Liver (tissue), 9 donors: ENCODE data around the gene RHOG. TPM values are rescaled to one million over a fixed set of nuclear protein-coding genes. Genes with fewer than 3 reads are reported as not detected.

Experiments
- DNase-seq: peaks from one replicate; pipeline ENCODE4 v3.0.0-alpha.2; 2017; ENCODE audit warnings: low spot score
- H3K27ac ChIP-seq, 2 donors: one replicate each; pipeline ENCODE4 v1.7.0; 2013; ENCODE audit warnings: inconsistent platforms in 2 of 2, low read length in 2 of 2, control low read depth in 1 of 2, low read depth in 1 of 2, mild to moderate bottlenecking in 1 of 2
- H3K27me3 ChIP-seq, 4 donors: one replicate each; pipeline versions ENCODE4 v1.6.1 to v1.7.0; 2013; ENCODE audit warnings: low read length in 3 of 4, inconsistent platforms in 1 of 4, mild to moderate bottlenecking in 1 of 4, moderate library complexity in 1 of 4; ENCODE audit not compliant: control insufficient read depth in 4 of 4, insufficient read depth in 4 of 4
- H3K36me3 ChIP-seq, 4 donors: one replicate each; pipeline versions ENCODE4 v1.6.1 to v1.7.0; 2013; ENCODE audit warnings: low read length in 3 of 4, mild to moderate bottlenecking in 3 of 4, low read depth in 1 of 4, moderate library complexity in 1 of 4; ENCODE audit not compliant: control insufficient read depth in 4 of 4, insufficient read depth in 3 of 4
- H3K4me1 ChIP-seq, 4 donors: one replicate each; pipeline versions ENCODE4 v1.6.1 to v1.7.0; 2013; ENCODE audit warnings: low read length in 3 of 4, mild to moderate bottlenecking in 3 of 4, moderate library complexity in 1 of 4; ENCODE audit not compliant: control insufficient read depth in 4 of 4, insufficient read depth in 4 of 4
- H3K4me3 ChIP-seq, 3 donors: one replicate each; pipeline versions ENCODE4 v1.6.1 to v1.7.0; 2013; ENCODE audit warnings: low read length in 3 of 3, control low read depth in 1 of 3, low read depth in 1 of 3, mild to moderate bottlenecking in 1 of 3
- H3K9ac ChIP-seq, 2 donors: one replicate each; pipeline ENCODE4 v1.7.0; 2013; ENCODE audit warnings: low read length in 2 of 2, mild to moderate bottlenecking in 2 of 2, moderate library complexity in 2 of 2, control low read depth in 1 of 2, low read depth in 1 of 2
- H3K9me3 ChIP-seq, 4 donors: one replicate each; pipeline versions ENCODE4 v1.6.1 to v1.7.0; 2013; ENCODE audit warnings: low read length in 3 of 4; ENCODE audit not compliant: control insufficient read depth in 4 of 4
- ATF3 ChIP-seq: IDR thresholded peaks from 2 replicates; pipeline ENCODE4 v1.6.1; 2016; ENCODE audit warnings: antibody characterized with exemption
- CTCF ChIP-seq: fragments of 150-350 bp; IDR thresholded peaks from 2 replicates; pipeline ENCODE4 v1.5.1; 2017; ENCODE audit warnings: improper control_type of control experiment, low read depth, low read length; ENCODE audit not compliant: missing input control
- EGR1 ChIP-seq, 2 donors: IDR thresholded peaks; 2 replicates each; pipeline ENCODE4 v1.6.1; 2016 to 2018; ENCODE audit warnings: antibody characterized with exemption in 2 of 2, low read depth in 2 of 2
- FOXA1 ChIP-seq: IDR thresholded peaks from 2 replicates; pipeline ENCODE4 v1.6.1; 2016; ENCODE audit warnings: antibody characterized with exemption
- FOXA2 ChIP-seq: IDR thresholded peaks from 2 replicates; pipeline ENCODE4 v1.6.1; 2016; ENCODE audit warnings: antibody characterized with exemption
- GABPA ChIP-seq, 2 donors: IDR thresholded peaks in 1 of 2; conservative IDR thresholded peaks in 1 of 2; 2 replicates each; pipeline ENCODE4 v1.6.1; 2016; ENCODE audit warnings: antibody characterized with exemption in 2 of 2, mild to moderate bottlenecking in 1 of 2, moderate library complexity in 1 of 2
- HNF4A ChIP-seq, 2 donors: conservative IDR thresholded peaks; 2 replicates each; pipeline ENCODE4 v1.6.1; 2016; ENCODE audit warnings: antibody characterized with exemption in 2 of 2, mild to moderate bottlenecking in 2 of 2
- HNF4G ChIP-seq: IDR thresholded peaks from 2 replicates; pipeline ENCODE4 v1.6.1; 2016; ENCODE audit warnings: antibody characterized with exemption
- MAX ChIP-seq: IDR thresholded peaks from 2 replicates; pipeline ENCODE4 v1.6.1; 2016; ENCODE audit warnings: antibody characterized with exemption
- NR2F2 ChIP-seq: IDR thresholded peaks from 2 replicates; pipeline ENCODE4 v1.6.1; 2016; ENCODE audit warnings: antibody characterized with exemption
- RAD21 ChIP-seq, 2 donors: IDR thresholded peaks; 2 replicates each; pipeline ENCODE4 v1.6.1; 2016; ENCODE audit warnings: antibody characterized with exemption in 2 of 2, mild to moderate bottlenecking in 2 of 2
- REST ChIP-seq: IDR thresholded peaks from 2 replicates; pipeline ENCODE4 v1.6.1; 2016; ENCODE audit warnings: antibody characterized with exemption, mild to moderate bottlenecking
- RXRA ChIP-seq, 2 donors: IDR thresholded peaks; 2 replicates each; pipeline ENCODE4 v1.6.1; 2017 to 2018; ENCODE audit warnings: antibody characterized with exemption in 2 of 2, mild to moderate bottlenecking in 1 of 2
- SP1 ChIP-seq: IDR thresholded peaks from 2 replicates; pipeline ENCODE4 v1.6.1; 2018; ENCODE audit warnings: antibody characterized with exemption, mild to moderate bottlenecking
- TAF1 ChIP-seq: conservative IDR thresholded peaks from 2 replicates; pipeline ENCODE4 v1.6.1; 2016; ENCODE audit warnings: antibody characterized with exemption, mild to moderate bottlenecking
- YY1 ChIP-seq: IDR thresholded peaks from 2 replicates; pipeline ENCODE4 v1.6.1; 2016; ENCODE audit warnings: antibody characterized with exemption, mild to moderate bottlenecking
- ZBTB33 ChIP-seq: IDR thresholded peaks from 2 replicates; pipeline ENCODE4 v1.6.1; 2016; ENCODE audit warnings: antibody characterized with exemption
- WGBS: extraction: QIAGEN DNeasy Blood & Tissue Kit; methylation state at CpG from one replicate; pipeline ENCODE4 v1.1.7; 2013; 5-methylcytosine and 5-hydroxymethylcytosine counted together
- polyA plus RNA-seq, 2 donors: library from polyadenylated mRNA; stranded (reverse) in 1 of 2; unstranded in 1 of 2; fragments of 200-250 nt in 1 of 2; fragments of >200 nt in 1 of 2; fragmentation: Nextera tagmentation in 1 of 2; extraction: Ambion mirVana in 1 of 2; gene quantifications; one replicate each; pipeline versions ENCODE4 v1.2.1 to v1.2.3, GENCODE V29; 2013 to 2015
- total RNA-seq, 2 donors: library from RNA; depleted of rRNA; stranded (reverse); fragments of >200 nt; gene quantifications; one replicate each; pipeline ENCODE4 v1.2.3, GENCODE V29; 2014
- donor health status: healthy.
- donor health status: healthy.
- donor health status: healthy.
- donor health status: healthy.
- donor health status: healthy.

The RHOG gene
- total and polyA plus RNA-seq, 4 donors = 7.4 to 32.9 (median 17.8) TPM

- no peaks in the 10 kb centered on the region for H3K9me3 ChIP-seq
- no peak overlapping the region for H3K4me3 ChIP-seq
- H3K36me3 ChIP-seq = peaks cover 0 to 6% (median 0%) of the 10 kb centered on the region in 4 donors
- no peaks in the 10 kb centered on the region for H3K27me3 ChIP-seq
- TF ChIP-seq ZBTB33 (no peak), YY1 (no peak), EGR1 (IDR thresholded peaks at IDR 0.05; ENCODE audit: low read depth in 2 of 2) (no peak), HNF4G (no peak), FOXA1 (no peak), NR2F2 (no peak), FOXA2 (no peak), GABPA (IDR thresholded peaks at IDR 0.05 in 1 of 2, conservative IDR thresholded peaks at IDR 0.05 in 1 of 2) (no peak), RAD21 (IDR thresholded peaks at IDR 0.05) (no peak), HNF4A (conservative IDR thresholded peaks at IDR 0.05) (no peak), MAX (no peak), SP1 (no peak), RXRA (IDR thresholded peaks at IDR 0.05) (no peak), CTCF (no peak), TAF1 (no peak), ATF3 (no peak), REST (no peak)
- H3K4me1 ChIP-seq = no peaks in the 10 kb centered on the region
- no peak overlapping the region for H3K9ac ChIP-seq
- no peak overlapping the region for H3K27ac ChIP-seq
- WGBS = over 99% methylated on average over 2 of the region's 2 CpGs
- no peak for DNase-seq
Observed at GRCh38 chr11:3820971-3821370, 19.8 kb downstream of the RHOG start.
